ENCODE results near the gene LZTR1. TPM values are rescaled to one million over a fixed set of nuclear protein-coding genes. Genes with fewer than 3 reads are reported as not detected.

LZTR1 gene
- total and polyA plus RNA-seq, 4 donors = 7.9 to 32.5 (median 13.2) TPM

- DNase-seq (ENCODE audit: low spot score) = no peak
- Histone ChIP-seq H3K9ac (ENCODE audit: low read depth in 1 of 2, low read length in 2 of 2) (no peak overlapping the region), H3K4me1 (ENCODE audit: control insufficient read depth in 4 of 4, insufficient read depth in 4 of 4, low read length in 3 of 4) (peaks cover 9 to 30% (median 23%) of the 10 kb centered on the region in 4 donors), H3K4me3 (ENCODE audit: low read depth in 1 of 3, low read length in 3 of 3) (no peak overlapping the region), H3K27me3 (ENCODE audit: control insufficient read depth in 4 of 4, insufficient read depth in 4 of 4, low read length in 3 of 4) (no peaks in the 10 kb centered on the region), H3K9me3 (ENCODE audit: control insufficient read depth in 4 of 4, low read length in 3 of 4) (no peaks in the 10 kb centered on the region), H3K27ac (ENCODE audit: low read depth in 1 of 2, low read length in 2 of 2) (no peak overlapping the region), H3K36me3 (ENCODE audit: control insufficient read depth in 4 of 4, insufficient read depth in 3 of 4, low read depth in 1 of 4, low read length in 3 of 4) (peaks cover 0 to 40% (median 2%) of the 10 kb centered on the region in 4 donors)
- 81% methylated on average over 7 of the region's 7 CpGs for WGBS
- TF ChIP-seq SP1 (IDR thresholded peaks at IDR 0.05) (no peak), MAX (IDR thresholded peaks at IDR 0.05) (no peak)
These were observed 16.6 kb downstream of the LZTR1 start for GRCh38 chr22:20998411-20999336.

GRCh38 chr22:20999350-21000206 is 17.5 kb downstream of the LZTR1 start:
- Histone ChIP-seq H3K9me3 (ENCODE audit: control insufficient read depth in 4 of 4, low read length in 3 of 4) (no peaks in the 10 kb centered on the region), H3K27ac (ENCODE audit: low read depth in 1 of 2, low read length in 2 of 2) (no peak overlapping the region), H3K4me1 (ENCODE audit: control insufficient read depth in 4 of 4, insufficient read depth in 4 of 4, low read length in 3 of 4) (peaks cover 12 to 30% (median 23%) of the 10 kb centered on the region in 4 donors), H3K4me3 (ENCODE audit: low read depth in 1 of 3, low read length in 3 of 3) (no peak overlapping the region), H3K9ac (ENCODE audit: low read depth in 1 of 2, low read length in 2 of 2) (no peak overlapping the region), H3K36me3 (ENCODE audit: control insufficient read depth in 4 of 4, insufficient read depth in 3 of 4, low read depth in 1 of 4, low read length in 3 of 4) (peaks cover 0 to 35% (median 2%) of the 10 kb centered on the region in 4 donors), H3K27me3 (ENCODE audit: control insufficient read depth in 4 of 4, insufficient read depth in 4 of 4, low read length in 3 of 4) (no peaks in the 10 kb centered on the region)
- WGBS = 95% methylated on average over 27 of the region's 27 CpGs
- DNase-seq (ENCODE audit: low spot score) = no peak
- TF ChIP-seq YY1 (IDR thresholded peaks at IDR 0.05) = no peak
- no peak for TF ChIP-seq EGR1 (IDR thresholded peaks at IDR 0.05; ENCODE audit: low read depth in 2 of 2)
- no peak for TF ChIP-seq FOXA2 (IDR thresholded peaks at IDR 0.05)
- TF ChIP-seq REST (IDR thresholded peaks at IDR 0.05) = no peak
- no peak for TF ChIP-seq JUND (IDR thresholded peaks at IDR 0.05)
- TF ChIP-seq NR2F2 (IDR thresholded peaks at IDR 0.05) = no peak
- no peak for TF ChIP-seq RXRA (IDR thresholded peaks at IDR 0.05)

DNA sequence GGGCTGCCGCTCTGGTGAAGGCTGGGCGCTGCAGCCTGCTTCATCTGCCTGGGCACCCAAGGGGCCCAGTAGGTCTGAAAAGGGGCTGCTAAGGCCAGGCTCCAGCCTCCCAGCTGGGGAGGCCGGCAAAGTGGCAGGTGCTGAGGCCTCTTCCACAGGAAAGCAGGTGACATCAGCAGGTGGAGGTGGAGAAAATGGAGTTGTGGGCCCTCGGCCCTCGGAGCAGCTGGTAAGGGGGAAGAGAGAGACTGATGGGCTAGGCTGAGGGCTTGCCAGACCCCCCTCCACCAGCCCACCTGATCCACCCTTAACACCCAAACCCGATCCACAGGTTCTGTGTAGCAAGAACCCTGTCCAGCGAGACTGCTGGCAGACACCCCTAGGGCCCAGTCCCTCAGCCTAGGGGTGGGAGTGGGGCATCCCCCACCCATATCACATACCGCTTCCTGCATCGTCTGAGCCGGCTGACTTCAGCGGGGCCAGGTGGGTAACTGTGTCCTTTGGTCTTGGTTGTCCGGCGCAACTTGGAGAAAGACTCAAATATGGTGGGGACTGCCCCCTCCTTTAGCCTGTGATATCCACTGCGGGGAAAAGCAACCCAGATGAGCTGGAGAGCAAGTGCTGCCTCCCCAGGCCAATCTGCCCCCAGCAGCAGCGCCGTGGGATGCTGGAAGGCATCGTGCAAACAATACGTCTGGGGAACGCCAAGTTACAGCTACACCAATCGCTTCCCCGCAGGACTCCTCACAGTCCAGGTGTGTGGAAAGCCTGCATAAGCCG is 18.3 kb downstream of the LZTR1 start:
- peaks cover 0 to 32% (median 2%) of the 10 kb centered on the region in 4 donors for H3K36me3 ChIP-seq (ENCODE audit: control insufficient read depth in 4 of 4, insufficient read depth in 3 of 4, low read depth in 1 of 4, low read length in 3 of 4)
- no peaks in the 10 kb centered on the region for H3K9me3 ChIP-seq (ENCODE audit: control insufficient read depth in 4 of 4, low read length in 3 of 4)
- H3K4me1 ChIP-seq (ENCODE audit: control insufficient read depth in 4 of 4, insufficient read depth in 4 of 4, low read length in 3 of 4) = peaks cover 12 to 30% (median 23%) of the 10 kb centered on the region in 4 donors
- no peaks in the 10 kb centered on the region for H3K27me3 ChIP-seq (ENCODE audit: control insufficient read depth in 4 of 4, insufficient read depth in 4 of 4, low read length in 3 of 4)
- DNase-seq (ENCODE audit: low spot score) = no peak
- 58% methylated on average over 22 of the region's 22 CpGs for WGBS
- H3K9ac ChIP-seq (ENCODE audit: low read depth in 1 of 2, low read length in 2 of 2) = peak overlapping the region; percentile 94 to 97
- peak overlapping the region in 2 of 3 donors; percentile 75 to 89 for H3K4me3 ChIP-seq (ENCODE audit: low read depth in 1 of 3, low read length in 3 of 3)
- H3K27ac ChIP-seq (ENCODE audit: low read depth in 1 of 2, low read length in 2 of 2) = peak overlapping the region in 1 of 2 donors; percentile 91
- TF ChIP-seq NR2F2 (IDR thresholded peaks at IDR 0.05) (no peak), TAF1 (conservative IDR thresholded peaks at IDR 0.05) (no peak), SP1 (IDR thresholded peaks at IDR 0.05) (no peak), FOXA1 (IDR thresholded peaks at IDR 0.05) (no peak), REST (IDR thresholded peaks at IDR 0.05) (no peak), RXRA (IDR thresholded peaks at IDR 0.05) (no peak), YY1 (IDR thresholded peaks at IDR 0.05) (no peak), CTCF (IDR thresholded peaks at IDR 0.05; ENCODE audit: low read depth, low read length, missing input control) (no peak), JUND (IDR thresholded peaks at IDR 0.05) (no peak)
- TF ChIP-seq, protein P1, sequence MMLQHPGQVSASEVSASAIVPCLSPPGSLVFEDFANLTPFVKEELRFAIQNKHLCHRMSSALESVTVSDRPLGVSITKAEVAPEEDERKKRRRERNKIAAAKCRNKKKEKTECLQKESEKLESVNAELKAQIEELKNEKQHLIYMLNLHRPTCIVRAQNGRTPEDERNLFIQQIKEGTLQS (IDR thresholded peaks at IDR 0.05) = no peak

All from liver (tissue), 9 donors.